ENCODE measurements around the gene PRRT3.
A peak's percentile ranks its signal among the peaks of the same experiment; 100 is the strongest.

PRRT3 gene

DNA sequence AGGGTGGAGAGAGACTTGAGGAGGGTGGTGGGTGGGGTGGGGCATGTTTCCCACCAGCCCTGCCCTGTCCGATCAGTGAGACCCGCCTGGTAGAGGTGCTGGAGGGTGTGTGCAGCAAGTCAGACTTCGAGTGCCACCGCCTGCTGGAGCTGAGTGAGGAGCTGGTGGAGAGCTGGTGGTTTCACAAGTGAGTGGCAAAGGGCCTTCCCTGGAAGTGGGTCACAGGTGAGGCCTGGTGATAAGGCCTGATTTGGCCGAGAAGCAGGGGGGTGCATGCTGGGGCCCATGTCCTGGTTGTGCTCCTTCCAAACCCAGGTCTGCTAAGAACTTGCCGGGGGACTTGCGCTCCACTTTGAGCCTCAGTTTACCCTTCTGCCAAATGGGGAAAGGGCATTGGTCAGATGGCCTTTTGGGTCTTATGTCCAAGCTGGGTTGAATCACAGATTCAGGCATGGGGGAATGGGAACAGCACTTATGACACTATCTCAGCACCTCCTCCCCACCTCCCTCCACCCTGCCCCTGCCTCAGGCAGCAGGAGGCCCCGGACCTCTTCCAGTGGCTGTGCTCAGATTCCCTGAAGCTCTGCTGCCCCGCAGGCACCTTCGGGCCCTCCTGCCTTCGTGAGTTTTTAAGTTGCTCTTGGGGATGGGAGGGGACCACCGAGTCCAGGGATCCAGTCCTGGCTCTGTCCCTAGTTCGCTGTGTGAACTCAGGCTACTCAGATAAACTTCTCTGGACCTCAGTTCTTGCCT, 14.5 kb downstream of the PRRT3 start:
- Mint-ChIP-seq H3K4me1 (peaks cover 28% of the 10 kb centered on the region), H3K27ac (no peak overlapping the region), H3K27me3 (no peaks in the 10 kb centered on the region), H3K36me3 (peaks cover 10% of the 10 kb centered on the region), H3K4me3 (no peak overlapping the region), H3K9me3 (no peaks in the 10 kb centered on the region)

- Mint-ChIP-seq H3K27ac (no peak overlapping the region), H3K27me3 (no peaks in the 10 kb centered on the region), H3K4me1 (peaks cover 38% of the 10 kb centered on the region), H3K9me3 (no peaks in the 10 kb centered on the region), H3K4me3 (peak overlapping the region; percentile 99), H3K36me3 (peaks cover 8% of the 10 kb centered on the region)
Observed at GRCh38 chr3:9935966-9936510, 16.2 kb downstream of the PRRT3 start.

- H3K36me3 Mint-ChIP-seq: peaks cover 8% of the 10 kb centered on the region
- peak overlapping the region; percentile 99 for H3K4me3 Mint-ChIP-seq
- H3K27me3 Mint-ChIP-seq: no peaks in the 10 kb centered on the region
- peak overlapping the region; percentile 41 for H3K27ac Mint-ChIP-seq
- no peaks in the 10 kb centered on the region for H3K9me3 Mint-ChIP-seq
- peaks cover 38% of the 10 kb centered on the region for H3K4me1 Mint-ChIP-seq
Observed at GRCh38 chr3:9934993-9935392, 17.2 kb downstream of the PRRT3 start.

GRCh38 chr3:9934235-9934621, 18.0 kb downstream of the PRRT3 start:
- peaks cover 38% of the 10 kb centered on the region for H3K4me1 Mint-ChIP-seq
- peak overlapping the region; percentile 99 for H3K4me3 Mint-ChIP-seq
- H3K36me3 Mint-ChIP-seq: peaks cover 8% of the 10 kb centered on the region
- no peaks in the 10 kb centered on the region for H3K9me3 Mint-ChIP-seq
- peak overlapping the region; percentile 99 for H3K27ac Mint-ChIP-seq
- H3K27me3 Mint-ChIP-seq: no peaks in the 10 kb centered on the region

- Mint-ChIP-seq H3K36me3 (peaks cover 8% of the 10 kb centered on the region), H3K9me3 (no peaks in the 10 kb centered on the region), H3K4me1 (peaks cover 38% of the 10 kb centered on the region), H3K27me3 (no peaks in the 10 kb centered on the region), H3K27ac (peak within 1 kb of the TSS; percentile 99), H3K4me3 (peak within 1 kb of the TSS; percentile 99)
Observed at GRCh38 chr3:9933561-9934234, 18.5 kb downstream of the PRRT3 start, which contains the start of gene CRELD1. Gene CRELD1, plus strand, starts transcription at chr3:9933834. Its CDS starts 605 bp downstream, at chr3:9934439.

- peak overlapping the region; percentile 99 for H3K27ac Mint-ChIP-seq
- peak overlapping the region; percentile 99 for H3K4me3 Mint-ChIP-seq
- H3K4me1 Mint-ChIP-seq: peaks cover 38% of the 10 kb centered on the region
- H3K27me3 Mint-ChIP-seq: no peaks in the 10 kb centered on the region
- peaks cover 8% of the 10 kb centered on the region for H3K36me3 Mint-ChIP-seq
- no peaks in the 10 kb centered on the region for H3K9me3 Mint-ChIP-seq
Observed at GRCh38 chr3:9932843-9933560, 19.2 kb downstream of the PRRT3 start.

GRCh38 chr3:9932535-9932842, 19.7 kb downstream of the PRRT3 start:
- Mint-ChIP-seq H3K4me3 (peak overlapping the region; percentile 99), H3K4me1 (peaks cover 38% of the 10 kb centered on the region), H3K9me3 (no peaks in the 10 kb centered on the region), H3K27ac (peak overlapping the region; percentile 99), H3K27me3 (no peaks in the 10 kb centered on the region), H3K36me3 (peaks cover 8% of the 10 kb centered on the region)

DNA sequence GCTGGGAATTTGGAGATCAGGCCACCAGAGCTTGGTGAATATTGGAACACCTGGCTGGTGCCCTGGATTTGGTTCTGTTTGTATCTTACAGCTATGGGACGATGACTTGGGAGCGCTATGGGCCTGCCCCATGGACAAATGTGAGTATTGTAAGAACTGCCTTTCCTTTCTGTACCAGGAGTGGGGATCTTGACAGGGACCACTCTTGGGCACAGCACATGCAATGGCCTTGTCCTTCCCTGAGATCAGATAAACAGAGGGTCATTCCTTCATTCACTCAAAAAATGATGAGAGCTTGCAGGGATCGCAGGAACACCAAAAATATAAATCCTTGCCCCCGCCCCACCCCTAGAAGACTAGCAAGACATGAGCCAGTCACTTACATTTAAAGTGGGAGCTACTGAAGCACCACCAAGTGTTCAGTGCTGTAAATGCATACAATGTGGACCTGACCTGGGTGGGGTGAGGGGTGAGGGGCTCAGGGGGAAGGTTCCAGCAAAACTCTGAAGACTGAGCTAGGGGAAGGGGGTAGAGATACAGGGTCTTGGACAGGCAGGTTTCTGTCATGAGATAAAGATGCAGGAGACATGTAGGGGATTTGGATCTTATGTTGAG, 21.3 kb downstream of the PRRT3 start:
- peaks cover 8% of the 10 kb centered on the region for H3K36me3 Mint-ChIP-seq
- H3K4me1 Mint-ChIP-seq: peaks cover 30% of the 10 kb centered on the region
- H3K9me3 Mint-ChIP-seq: no peaks in the 10 kb centered on the region
- peak overlapping the region; percentile 46 for H3K27ac Mint-ChIP-seq
- H3K27me3 Mint-ChIP-seq: no peaks in the 10 kb centered on the region
- H3K4me3 Mint-ChIP-seq: peak overlapping the region; percentile 15

DNA sequence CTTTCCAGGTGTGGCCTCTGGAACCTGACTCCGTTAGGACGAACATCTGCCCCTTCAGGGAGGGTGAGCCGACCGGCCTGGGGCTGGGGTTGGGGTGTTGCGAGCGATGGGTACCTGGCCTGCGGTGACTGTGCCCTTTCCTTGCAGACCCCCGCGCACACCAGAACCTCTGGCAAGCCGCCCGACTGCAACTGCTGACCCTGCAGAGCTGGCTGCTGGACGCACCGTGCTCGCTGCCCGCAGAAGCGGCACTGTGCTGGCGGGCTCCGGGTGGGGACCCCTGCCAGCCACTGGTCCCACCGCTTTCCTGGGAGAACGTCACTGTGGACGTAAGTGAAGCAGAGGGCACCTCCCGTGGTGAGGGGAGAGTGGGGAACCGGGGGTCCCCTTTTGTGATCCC, 24.1 kb downstream of the PRRT3 start:
- Mint-ChIP-seq H3K4me3 (no peak overlapping the region), H3K27ac (no peak overlapping the region), H3K9me3 (no peaks in the 10 kb centered on the region), H3K4me1 (peaks cover 10% of the 10 kb centered on the region), H3K36me3 (no peaks in the 10 kb centered on the region), H3K27me3 (peaks cover 2% of the 10 kb centered on the region)

DNA sequence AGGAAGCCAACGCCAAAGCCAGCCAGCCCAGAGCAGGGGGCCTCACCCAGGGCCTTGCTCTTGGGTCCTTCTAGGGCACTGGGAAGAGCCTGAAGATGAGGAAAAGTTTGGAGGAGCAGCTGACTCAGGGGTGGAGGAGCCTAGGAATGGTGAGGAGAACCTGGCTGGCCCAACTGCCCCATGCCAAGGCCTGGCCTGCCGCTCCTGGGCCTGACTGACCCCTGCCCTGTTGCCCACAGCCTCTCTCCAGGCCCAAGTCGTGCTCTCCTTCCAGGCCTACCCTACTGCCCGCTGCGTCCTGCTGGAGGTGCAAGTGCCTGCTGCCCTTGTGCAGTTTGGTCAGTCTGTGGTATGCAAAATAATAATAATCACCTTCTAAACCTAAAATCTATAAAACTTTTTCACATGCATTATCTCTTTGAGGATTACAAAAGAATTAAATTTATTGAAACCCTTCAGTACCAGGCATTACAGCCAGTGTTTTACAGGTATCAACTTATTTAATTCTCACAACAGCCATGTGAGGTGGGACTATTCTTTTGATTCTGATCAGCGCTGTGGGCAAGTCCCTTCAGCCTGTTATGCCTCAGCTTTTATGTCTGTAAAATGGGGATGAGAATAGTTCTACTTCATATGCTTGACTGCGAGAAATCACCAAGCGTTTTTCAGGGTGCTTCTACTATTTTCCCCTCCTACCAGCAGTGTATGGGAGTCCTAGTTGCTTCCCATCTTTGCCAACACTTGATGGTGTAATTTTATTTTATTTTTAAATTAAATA, 33.8 kb downstream of the PRRT3 start:
- H3K27me3 Mint-ChIP-seq: no peaks in the 10 kb centered on the region
- H3K27ac Mint-ChIP-seq: no peak overlapping the region
- H3K4me1 Mint-ChIP-seq: peaks cover 5% of the 10 kb centered on the region
- H3K9me3 Mint-ChIP-seq: no peaks in the 10 kb centered on the region
- H3K4me3 Mint-ChIP-seq: no peak overlapping the region
- H3K36me3 Mint-ChIP-seq: no peaks in the 10 kb centered on the region

GRCh38 chr3:9917820-9918219, 34.4 kb downstream of the PRRT3 start:
- Mint-ChIP-seq H3K4me1 (peaks cover 5% of the 10 kb centered on the region), H3K27ac (no peak overlapping the region), H3K36me3 (no peaks in the 10 kb centered on the region), H3K4me3 (no peak overlapping the region), H3K9me3 (no peaks in the 10 kb centered on the region), H3K27me3 (no peaks in the 10 kb centered on the region)

DNA sequence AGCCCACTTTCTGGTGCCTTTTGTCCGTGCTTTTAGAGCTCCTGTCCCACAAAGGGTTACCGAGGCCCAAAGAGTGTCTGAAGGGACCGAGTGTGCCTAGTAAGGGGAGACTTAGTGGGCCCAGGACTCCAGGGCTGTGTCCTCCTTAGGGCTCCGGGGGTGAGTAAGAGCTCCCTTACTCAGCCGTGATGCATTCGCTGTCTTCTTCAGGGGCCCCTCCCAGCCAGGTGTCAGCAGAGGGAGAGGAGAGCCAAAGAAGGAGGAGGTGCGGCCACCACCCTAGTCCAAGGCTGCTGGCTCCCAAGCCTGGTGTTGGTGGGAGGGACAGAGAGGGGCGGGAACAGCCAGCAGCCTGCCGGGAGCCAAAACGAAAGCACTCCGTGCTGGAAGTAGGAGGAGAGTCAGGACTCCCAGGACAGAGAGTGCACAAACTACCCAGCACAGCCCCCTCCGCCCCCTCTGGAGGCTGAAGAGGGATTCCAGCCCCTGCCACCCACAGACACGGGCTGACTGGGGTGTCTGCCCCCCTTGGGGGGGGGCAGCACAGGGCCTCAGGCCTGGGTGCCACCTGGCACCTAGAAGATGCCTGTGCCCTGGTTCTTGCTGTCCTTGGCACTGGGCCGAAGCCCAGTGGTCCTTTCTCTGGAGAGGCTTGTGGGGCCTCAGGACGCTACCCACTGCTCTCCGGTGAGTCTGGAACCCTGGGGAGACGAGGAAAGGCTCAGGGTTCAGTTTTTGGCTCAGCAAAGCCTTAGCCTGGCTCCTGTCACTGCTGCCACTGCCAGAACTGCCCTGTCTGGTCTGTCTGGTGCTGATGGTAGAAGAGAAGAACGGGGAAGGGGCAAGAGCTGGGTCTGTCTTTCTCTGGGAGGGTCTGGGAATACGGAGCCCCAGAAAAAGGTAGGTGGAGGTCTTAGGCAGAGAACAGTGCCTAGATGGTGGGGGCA, 35.2 kb downstream of the PRRT3 start, which contains the start of gene IL17RC:
TSS of gene IL17RC (plus strand) at position 365 of the 947 bp plus-strand sequence. CDS start at position 583, 218 bp downstream.
- Mint-ChIP-seq H3K4me1 (peaks cover 9% of the 10 kb centered on the region), H3K27me3 (peaks cover 2% of the 10 kb centered on the region), H3K27ac (peak within 1 kb of the TSS; percentile 51), H3K36me3 (no peaks in the 10 kb centered on the region), H3K9me3 (no peaks in the 10 kb centered on the region), H3K4me3 (peak within 1 kb of the TSS; percentile 78)

- H3K9me3 Mint-ChIP-seq: no peaks in the 10 kb centered on the region
- peaks cover 9% of the 10 kb centered on the region for H3K4me1 Mint-ChIP-seq
- H3K27me3 Mint-ChIP-seq: peaks cover 2% of the 10 kb centered on the region
- H3K36me3 Mint-ChIP-seq: no peaks in the 10 kb centered on the region
- no peak overlapping the region for H3K27ac Mint-ChIP-seq
- H3K4me3 Mint-ChIP-seq: peak overlapping the region; percentile 69
Observed at GRCh38 chr3:9916346-9916733, 35.9 kb downstream of the PRRT3 start.

Measured in activated naive CD4-positive, alpha-beta T cell treated with anti-CD3 and anti-CD28 coated beads, Interleukin-2, amount 50 U/mL, for 24 hours (primary cell).